ENCODE results near the gene USP44. TPM values are rescaled to one million over a fixed set of nuclear protein-coding genes. Genes with fewer than 3 reads are reported as not detected.

Gene USP44
- total RNA-seq (ENCODE audit: unreplicated experiment), result 10.4 TPM
- long read RNA-seq, partial matches to known transcripts, result 1 of 3 reads
- long read RNA-seq, other reads (novel, unspliced or antisense), result 2 of 3 reads

DNA sequence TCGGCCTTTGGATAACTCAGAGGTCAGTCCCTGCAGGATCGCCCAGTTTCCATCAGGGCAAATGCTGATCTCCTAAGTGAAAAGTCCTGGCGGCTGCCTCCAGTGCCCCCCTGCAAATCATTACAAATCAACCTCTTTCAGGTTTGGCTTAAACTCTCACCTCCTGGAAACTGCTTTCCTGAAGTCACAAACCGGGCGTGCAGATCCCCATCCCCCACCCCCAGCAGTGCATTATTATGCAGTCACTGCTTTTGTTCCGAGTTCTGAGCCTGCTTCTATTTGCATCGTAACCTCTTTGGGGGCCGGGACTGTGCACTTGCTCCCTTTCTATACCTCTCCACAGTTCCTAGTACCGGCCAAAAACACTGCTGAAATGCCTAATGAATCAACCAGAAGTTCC lies at the start of gene USP44:
Gene USP44, minus strand, starts transcription at position 172 of the 400 bp plus-strand sequence. CDS start 17,220 bp downstream, outside the sequence.
- Mint-ChIP-seq H3K27ac (ENCODE audit: unreplicated experiment) (no peak within 1 kb of the TSS), H3K4me1 (ENCODE audit: unreplicated experiment) (peaks cover 25% of the 10 kb centered on the region), H3K4me3 (ENCODE audit: unreplicated experiment) (peak within 1 kb of the TSS; percentile 8)

DNA sequence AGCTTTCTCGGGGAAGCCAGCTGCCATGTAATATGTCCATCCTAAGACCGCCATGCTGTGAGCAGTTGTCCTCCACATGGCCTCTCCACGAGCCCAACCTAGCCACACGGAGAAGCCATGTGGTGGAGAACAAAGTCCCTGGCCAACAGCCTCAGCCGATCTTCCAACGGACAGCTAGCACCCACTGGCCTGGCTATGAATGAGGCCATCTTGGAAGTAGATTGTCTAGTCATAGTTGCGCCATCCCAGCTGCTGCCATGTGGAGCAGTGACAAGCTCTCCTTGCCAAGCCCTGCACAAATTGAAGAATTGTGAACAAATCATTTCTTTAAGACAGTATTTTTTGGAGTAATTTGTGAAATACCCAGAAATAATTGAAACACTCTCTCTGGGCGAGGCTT lies 49.3 kb upstream of the USP44 start:
- no peak for DNase-seq (ENCODE audit: low spot score)
- H3K27me3 Mint-ChIP-seq (ENCODE audit: unreplicated experiment), result no peaks in the 10 kb centered on the region
- no peak overlapping the region for H3K4me3 Mint-ChIP-seq (ENCODE audit: unreplicated experiment)
- peaks cover 3% of the 10 kb centered on the region for H3K4me1 Mint-ChIP-seq (ENCODE audit: unreplicated experiment)
- no peaks in the 10 kb centered on the region for H3K9me3 Mint-ChIP-seq (ENCODE audit: unreplicated experiment)
- no peaks in the 10 kb centered on the region for H3K36me3 Mint-ChIP-seq (ENCODE audit: low read depth, unreplicated experiment)
- no peak overlapping the region for H3K27ac Mint-ChIP-seq (ENCODE audit: unreplicated experiment)
- TF ChIP-seq, protein P1, sequence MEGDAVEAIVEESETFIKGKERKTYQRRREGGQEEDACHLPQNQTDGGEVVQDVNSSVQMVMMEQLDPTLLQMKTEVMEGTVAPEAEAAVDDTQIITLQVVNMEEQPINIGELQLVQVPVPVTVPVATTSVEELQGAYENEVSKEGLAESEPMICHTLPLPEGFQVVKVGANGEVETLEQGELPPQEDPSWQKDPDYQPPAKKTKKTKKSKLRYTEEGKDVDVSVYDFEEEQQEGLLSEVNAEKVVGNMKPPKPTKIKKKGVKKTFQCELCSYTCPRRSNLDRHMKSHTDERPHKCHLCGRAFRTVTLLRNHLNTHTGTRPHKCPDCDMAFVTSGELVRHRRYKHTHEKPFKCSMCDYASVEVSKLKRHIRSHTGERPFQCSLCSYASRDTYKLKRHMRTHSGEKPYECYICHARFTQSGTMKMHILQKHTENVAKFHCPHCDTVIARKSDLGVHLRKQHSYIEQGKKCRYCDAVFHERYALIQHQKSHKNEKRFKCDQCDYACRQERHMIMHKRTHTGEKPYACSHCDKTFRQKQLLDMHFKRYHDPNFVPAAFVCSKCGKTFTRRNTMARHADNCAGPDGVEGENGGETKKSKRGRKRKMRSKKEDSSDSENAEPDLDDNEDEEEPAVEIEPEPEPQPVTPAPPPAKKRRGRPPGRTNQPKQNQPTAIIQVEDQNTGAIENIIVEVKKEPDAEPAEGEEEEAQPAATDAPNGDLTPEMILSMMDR (IDR thresholded peaks at IDR 0.05; ENCODE audit: unreplicated experiment), result no peak

More for the DNA sequence above, at the start of gene USP44:
- Mint-ChIP-seq H3K27me3 (ENCODE audit: unreplicated experiment) (peaks cover 5% of the 10 kb centered on the region), H3K36me3 (ENCODE audit: low read depth, unreplicated experiment) (peaks cover 4% of the 10 kb centered on the region), H3K9me3 (ENCODE audit: unreplicated experiment) (no peaks in the 10 kb centered on the region)
- DNase-seq (ENCODE audit: low spot score), result no peak
- TF ChIP-seq, protein P1 (IDR thresholded peaks at IDR 0.05; ENCODE audit: unreplicated experiment), result no peak

DNA sequence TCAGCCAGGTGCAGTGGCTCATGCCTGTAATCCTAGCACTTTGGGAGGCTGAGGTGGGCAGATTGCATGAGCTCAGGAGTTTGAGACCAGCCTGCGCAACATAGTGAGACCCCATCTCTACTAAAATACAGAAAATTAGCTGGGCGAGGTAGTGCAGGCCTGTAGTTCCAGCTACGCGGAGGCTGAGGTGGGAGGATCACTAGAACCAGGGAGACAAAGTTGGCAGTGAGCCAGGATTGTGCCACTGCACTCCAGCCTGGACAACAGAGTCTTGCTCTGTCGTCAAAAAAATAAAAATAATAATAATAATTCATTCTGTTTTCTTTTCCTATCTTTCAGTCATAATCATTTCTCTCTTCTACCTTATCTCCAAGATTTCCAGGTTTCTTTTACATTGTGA lies 48.6 kb upstream of the USP44 start:
- Mint-ChIP-seq H3K4me3 (ENCODE audit: unreplicated experiment) (no peak overlapping the region), H3K9me3 (ENCODE audit: unreplicated experiment) (no peaks in the 10 kb centered on the region), H3K4me1 (ENCODE audit: unreplicated experiment) (no peaks in the 10 kb centered on the region), H3K36me3 (ENCODE audit: low read depth, unreplicated experiment) (no peaks in the 10 kb centered on the region), H3K27me3 (ENCODE audit: unreplicated experiment) (no peaks in the 10 kb centered on the region), H3K27ac (ENCODE audit: unreplicated experiment) (no peak overlapping the region)
- TF ChIP-seq, protein P1 (IDR thresholded peaks at IDR 0.05; ENCODE audit: unreplicated experiment), result no peak
- no peak for DNase-seq (ENCODE audit: low spot score)

DNA sequence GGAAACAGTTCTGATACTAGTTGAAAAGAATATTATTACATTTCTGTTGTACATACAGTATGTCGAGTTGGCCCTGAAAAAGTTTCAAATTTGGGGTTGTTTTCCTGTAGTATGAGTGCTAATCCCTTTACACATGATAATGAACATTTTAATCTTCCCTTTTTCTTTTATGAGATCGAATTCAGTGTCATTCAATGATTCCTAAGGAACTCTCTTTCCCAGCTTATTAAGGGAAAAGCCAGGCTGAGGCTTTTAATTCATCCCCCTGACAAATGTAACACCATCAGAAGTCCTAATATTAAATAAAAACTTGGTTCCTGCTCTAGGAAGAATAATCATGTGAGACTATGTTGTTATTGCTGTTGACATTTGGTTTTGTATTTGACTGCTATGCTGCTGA lies 42.9 kb upstream of the USP44 start:
- no peaks in the 10 kb centered on the region for H3K27me3 Mint-ChIP-seq (ENCODE audit: unreplicated experiment)
- H3K9me3 Mint-ChIP-seq (ENCODE audit: unreplicated experiment), result no peaks in the 10 kb centered on the region
- H3K4me1 Mint-ChIP-seq (ENCODE audit: unreplicated experiment), result no peaks in the 10 kb centered on the region
- TF ChIP-seq, protein P1 (IDR thresholded peaks at IDR 0.05; ENCODE audit: unreplicated experiment), result no peak
- H3K36me3 Mint-ChIP-seq (ENCODE audit: low read depth, unreplicated experiment), result no peaks in the 10 kb centered on the region
- H3K4me3 Mint-ChIP-seq (ENCODE audit: unreplicated experiment), result no peak overlapping the region
- H3K27ac Mint-ChIP-seq (ENCODE audit: unreplicated experiment), result no peak overlapping the region
- no peak for DNase-seq (ENCODE audit: low spot score)

DNA sequence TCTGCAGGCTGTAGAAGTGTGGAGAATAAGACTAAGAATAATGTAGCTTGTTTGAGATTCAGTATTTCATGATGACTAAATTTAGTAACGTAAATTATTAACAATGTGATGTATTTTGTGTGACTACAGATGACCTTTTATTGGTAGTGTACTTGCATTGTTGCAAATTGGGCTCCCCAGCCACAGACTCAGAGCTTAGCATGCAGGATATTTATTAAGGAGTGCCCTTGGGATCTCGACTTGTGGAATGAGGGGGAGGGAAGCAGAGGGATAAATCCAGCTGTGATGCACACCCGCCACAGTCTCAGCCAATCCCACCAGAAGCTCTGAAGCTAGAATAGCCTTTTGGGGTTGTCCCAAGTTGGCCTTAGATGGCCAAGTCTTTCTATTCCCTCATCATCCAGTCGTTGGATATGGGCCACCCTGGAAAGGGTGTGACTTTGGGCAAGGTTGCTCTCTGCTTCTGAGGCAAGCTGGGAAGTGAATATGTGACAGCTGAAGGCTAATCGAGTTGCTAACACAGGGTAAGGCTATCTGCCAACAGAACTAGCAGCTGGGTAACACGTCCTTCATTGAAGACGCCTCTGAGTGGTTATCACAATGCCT lies 42.1 kb upstream of the USP44 start:
- no peak overlapping the region for H3K27ac Mint-ChIP-seq (ENCODE audit: unreplicated experiment)
- TF ChIP-seq, protein P1 (IDR thresholded peaks at IDR 0.05; ENCODE audit: unreplicated experiment), result no peak
- H3K36me3 Mint-ChIP-seq (ENCODE audit: low read depth, unreplicated experiment), result no peaks in the 10 kb centered on the region
- H3K27me3 Mint-ChIP-seq (ENCODE audit: unreplicated experiment), result no peaks in the 10 kb centered on the region
- H3K4me1 Mint-ChIP-seq (ENCODE audit: unreplicated experiment), result no peaks in the 10 kb centered on the region
- DNase-seq (ENCODE audit: low spot score), result no peak
- no peak overlapping the region for H3K4me3 Mint-ChIP-seq (ENCODE audit: unreplicated experiment)
- H3K9me3 Mint-ChIP-seq (ENCODE audit: unreplicated experiment), result no peaks in the 10 kb centered on the region

All from endothelial cell (in vitro differentiated cells).